HG03432 (cell line): ENCODE data around the gene TSPO.

Source experiments
- ATAC-seq: cut with Tn5 transposase; IDR thresholded peaks from one replicate; pipeline ENCODE4 v1.9.1; 2021; ENCODE audit warnings: mild to moderate bottlenecking, moderate library complexity; ENCODE audit not compliant: unreplicated experiment

Gene TSPO

DNA sequence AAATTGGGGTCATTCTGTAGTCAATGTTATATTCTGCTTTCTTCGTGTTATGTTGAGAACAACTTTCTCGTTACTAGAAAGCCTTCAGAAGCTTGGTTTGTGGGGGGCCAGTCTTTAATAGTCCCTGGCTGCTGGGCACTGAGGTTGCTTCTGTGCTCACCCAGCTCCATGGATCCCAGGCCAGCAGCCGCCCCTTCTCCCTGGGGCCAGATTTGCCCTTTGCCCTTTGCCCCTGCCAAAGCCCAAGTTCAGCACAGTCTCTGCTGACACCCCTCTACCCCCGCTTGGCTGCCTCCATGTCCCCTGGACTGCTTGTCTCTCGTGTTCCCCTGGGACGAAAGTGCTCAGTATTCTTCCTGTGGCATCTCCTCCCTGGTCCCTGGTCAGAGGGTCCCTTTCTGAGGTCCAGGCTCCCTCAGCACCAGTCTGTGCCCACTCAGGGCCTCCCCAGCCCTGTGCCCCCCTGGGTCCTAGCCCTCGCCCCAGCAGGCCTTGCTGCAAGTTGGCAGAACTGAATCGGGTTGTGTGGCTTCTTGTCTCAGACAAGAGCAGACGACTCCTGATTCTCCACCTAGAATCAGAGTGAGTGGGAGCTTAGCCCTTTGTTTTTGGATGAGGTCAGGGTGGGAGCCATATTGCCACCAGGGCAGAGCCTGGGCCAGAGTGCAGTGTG lies 6.7 kb downstream of the TSPO start:
- no peak for ATAC-seq

DNA sequence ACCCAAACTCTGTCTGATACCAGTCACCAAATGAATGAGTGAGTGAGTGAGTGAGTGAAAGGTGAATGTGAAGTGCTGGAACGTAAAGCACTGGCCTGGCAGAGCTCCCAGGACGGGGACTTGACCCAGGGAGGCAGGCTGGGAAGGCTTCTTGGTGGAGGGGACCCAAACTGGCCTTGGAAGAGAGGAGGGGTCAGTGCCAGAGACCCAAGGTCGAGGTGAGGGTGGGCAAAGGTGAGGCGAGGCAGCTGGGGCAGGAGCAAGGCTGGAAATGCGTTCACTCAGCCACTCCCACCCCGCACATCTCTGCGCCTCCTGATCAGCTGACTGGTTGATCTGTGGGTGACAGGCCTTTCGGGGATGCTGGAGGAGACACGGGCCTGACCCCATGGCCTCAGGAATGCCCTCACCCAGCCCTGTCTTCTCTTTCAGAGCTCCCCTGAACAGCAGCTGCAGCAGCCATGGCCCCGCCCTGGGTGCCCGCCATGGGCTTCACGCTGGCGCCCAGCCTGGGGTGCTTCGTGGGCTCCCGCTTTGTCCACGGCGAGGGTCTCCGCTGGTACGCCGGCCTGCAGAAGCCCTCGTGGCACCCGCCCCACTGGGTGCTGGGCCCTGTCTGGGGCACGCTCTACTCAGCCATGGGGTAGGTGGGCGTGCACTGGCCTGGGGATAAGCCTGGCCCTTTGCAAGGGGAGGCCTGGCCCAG lies 7.6 kb downstream of the TSPO start:
- no peak for ATAC-seq

DNA sequence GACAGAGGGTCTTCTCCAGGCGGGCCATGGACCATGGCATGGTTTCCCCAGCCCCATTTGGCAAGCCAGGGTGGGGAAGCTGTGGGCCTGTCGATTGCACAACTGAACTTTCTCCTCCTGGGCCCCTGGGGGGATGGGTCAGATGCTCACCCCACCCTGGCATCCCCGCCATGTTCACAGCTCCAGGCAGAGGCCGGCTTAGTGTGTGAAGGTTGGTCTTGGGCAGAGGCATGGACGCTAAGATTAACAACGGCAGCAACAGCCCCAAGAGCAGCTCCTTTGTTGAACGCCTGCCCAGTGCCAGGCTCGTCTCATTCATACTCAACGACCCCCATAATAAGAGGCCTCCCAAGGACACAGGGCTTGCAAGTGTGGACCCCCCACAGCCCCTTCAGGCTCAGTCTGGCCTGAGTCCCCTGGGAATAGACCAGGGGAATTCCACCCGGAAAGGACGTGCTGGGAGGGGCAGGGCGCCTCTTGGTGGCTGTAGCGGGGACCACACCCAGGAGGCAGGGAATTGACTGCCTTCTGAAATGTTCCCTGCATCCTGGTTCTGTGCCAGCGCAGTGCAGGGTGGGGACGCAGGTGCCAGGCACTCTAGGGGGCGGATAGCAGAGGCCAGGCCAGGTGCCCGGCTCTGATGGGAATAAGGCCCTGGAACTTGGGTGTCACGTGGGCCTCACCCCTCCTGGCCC lies 8.3 kb downstream of the TSPO start:
- no peak for ATAC-seq

DNA sequence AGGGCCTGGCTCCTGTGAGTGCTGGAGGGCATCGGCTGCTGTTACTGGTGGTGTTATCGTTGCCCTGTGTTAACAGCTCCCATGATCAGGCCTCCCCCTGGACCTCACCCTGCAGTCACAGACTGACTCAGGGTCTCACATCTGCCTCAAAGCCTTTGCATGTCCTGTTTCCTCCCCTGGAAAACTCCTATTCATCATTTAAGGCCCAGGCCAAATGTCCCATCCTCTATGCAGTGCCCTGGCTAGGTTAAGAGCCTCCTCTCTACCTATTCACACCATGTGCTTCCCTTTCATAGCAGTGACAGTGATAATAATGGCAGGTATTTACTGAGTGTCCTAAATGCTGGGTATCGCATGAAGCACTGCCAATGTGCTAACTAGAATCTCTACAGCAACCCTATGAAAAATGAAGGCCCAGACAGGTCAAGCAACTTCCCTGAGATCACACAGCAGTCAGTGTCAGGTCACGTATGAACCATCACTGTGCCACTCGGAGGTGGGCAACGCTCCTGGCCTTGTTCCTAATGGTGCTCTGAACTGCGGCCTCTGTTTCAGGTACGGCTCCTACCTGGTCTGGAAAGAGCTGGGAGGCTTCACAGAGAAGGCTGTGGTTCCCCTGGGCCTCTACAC lies 9.3 kb downstream of the TSPO start:
- no peak for ATAC-seq

DNA sequence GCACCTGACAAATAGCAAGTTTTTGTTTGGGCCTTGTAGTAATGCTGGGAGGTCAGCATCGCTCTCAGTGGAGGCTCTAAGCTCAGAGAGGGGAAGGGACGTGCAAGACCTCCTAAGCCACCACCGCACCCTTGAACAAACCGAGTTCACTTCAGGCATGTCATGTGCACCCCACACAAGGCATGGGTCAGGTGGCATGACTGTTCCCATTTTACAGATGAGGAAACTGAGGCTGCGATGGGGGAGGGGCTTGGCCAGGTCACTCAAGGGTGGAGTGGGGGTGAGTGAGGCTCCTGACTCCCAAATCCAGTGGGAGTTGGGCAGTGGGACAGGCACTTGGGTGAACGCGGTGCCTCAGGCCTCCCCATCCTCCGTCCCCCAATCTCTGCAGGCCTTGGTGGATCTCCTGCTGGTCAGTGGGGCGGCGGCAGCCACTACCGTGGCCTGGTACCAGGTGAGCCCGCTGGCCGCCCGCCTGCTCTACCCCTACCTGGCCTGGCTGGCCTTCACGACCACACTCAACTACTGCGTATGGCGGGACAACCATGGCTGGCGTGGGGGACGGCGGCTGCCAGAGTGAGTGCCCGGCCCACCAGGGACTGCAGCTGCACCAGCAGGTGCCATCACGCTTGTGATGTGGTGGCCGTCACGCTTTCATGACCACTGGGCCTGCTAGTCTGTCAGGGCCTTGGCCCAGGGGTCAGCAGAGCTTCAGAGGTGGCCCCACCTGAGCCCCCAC lies 11.2 kb downstream of the TSPO start:
- no peak for ATAC-seq

DNA sequence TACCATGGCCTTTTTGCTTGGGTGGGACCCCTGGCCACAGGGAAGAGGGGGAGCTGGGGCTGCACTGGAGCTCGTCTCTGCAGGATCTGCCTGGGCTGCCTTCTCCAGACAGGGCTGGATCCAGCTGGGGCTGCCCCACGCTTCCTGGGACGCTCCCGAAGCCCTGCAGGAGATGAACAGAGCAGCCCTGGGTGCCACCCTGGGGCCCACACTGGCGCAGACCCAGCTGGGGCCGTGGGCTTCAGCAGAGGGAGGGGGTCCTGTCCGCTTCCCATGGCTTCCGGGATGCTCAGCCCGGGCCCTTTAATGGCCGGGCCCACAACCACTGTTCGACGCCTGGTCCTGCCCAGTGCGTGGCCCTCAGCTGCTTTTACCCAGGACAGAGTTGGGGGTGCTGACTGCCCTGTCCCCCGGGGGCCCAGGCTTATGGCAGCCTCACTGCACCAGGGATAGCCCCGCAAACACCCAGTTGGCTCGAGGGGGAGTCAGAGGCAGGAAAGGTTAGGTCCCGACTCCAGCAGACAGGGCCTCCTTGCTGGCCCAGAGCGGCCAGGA lies 12.0 kb downstream of the TSPO start:
- ATAC-seq = no peak

DNA sequence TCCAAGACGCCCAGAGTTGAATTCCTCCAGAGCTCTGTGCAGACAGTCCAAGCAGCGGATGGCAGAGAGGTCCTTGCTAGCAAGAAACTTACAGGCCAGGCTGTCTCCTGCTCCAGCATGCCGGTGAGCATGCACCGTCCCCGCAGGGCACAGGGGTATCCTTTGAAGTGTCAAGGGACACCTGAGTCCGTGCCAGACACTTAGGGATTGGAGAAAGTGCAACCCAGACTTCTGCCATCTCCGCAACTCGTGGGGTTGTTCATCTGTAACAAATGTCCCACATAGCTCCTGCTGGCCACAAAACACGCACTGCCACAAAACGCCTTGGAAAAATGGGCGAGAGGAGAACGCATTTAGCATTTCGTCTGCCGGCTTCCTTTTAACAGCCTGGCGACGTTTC lies 13.3 kb downstream of the TSPO start:
- ATAC-seq = no peak

DNA sequence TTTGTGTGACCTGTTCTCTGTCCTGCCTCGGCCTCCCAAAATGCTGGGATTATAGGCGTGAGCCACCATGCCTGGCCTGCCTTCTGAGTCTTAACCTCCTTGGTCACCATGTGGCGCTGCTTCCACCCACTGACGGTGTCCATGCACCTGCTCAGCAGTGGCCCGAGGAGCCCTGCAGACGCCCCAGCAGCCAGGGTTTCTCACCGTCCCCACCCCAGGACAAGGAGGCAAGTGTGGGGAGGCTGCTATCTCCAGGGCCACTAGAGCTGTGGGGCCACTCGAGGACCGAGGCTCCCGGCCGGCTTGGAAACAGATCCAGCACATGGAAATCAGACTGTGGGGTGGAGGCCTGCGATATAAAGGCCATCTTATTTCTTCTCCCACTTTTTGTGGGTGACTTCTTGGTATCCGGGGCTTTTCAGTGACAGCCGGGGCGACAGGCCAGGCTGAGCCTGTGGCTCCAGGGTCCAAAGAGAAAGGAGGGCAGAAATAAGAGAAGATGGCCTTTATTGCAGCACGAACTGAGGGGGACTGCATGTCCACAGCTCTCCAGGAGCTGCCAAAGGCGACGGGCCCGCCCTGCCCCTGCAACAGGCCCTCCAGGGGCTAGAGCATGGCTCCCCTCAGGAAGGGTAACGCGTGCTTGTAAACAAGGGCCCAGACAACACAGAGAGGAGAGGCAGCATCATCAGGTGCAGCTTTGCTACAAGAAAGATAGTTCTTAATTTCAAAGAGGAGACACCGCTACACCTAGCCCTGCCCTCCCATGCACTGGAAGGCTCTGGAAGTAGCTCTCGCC lies 15.0 kb downstream of the TSPO start:
- no peak for ATAC-seq

DNA sequence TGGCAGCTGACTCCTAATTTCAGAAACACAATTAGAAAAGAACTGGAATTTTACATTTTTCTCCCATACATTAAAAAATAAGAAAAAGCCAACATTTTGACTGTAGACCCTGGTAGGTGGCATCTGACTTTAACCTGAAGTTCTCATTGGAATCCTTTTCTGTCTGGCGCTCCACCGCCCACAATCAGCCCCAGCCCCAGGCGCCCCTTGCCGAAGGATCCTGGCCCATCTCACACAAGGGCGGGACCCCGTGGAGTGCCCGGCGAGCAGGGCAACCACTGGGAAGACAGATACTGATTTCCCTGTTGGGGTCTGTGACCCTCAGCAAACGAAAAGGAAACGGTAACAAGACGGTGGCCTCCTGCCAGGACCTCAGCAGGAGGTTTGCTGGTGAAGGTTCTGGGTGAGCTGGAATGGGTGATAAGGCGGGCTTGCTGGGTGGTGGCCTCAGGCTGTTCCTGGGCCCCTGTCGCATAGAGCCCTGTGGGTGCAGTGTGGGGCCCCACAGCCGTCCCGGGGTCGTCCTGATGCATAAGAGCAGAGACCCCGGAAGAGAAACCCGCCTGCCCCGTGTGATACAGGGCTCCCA lies 15.7 kb downstream of the TSPO start:
- ATAC-seq = no peak

DNA sequence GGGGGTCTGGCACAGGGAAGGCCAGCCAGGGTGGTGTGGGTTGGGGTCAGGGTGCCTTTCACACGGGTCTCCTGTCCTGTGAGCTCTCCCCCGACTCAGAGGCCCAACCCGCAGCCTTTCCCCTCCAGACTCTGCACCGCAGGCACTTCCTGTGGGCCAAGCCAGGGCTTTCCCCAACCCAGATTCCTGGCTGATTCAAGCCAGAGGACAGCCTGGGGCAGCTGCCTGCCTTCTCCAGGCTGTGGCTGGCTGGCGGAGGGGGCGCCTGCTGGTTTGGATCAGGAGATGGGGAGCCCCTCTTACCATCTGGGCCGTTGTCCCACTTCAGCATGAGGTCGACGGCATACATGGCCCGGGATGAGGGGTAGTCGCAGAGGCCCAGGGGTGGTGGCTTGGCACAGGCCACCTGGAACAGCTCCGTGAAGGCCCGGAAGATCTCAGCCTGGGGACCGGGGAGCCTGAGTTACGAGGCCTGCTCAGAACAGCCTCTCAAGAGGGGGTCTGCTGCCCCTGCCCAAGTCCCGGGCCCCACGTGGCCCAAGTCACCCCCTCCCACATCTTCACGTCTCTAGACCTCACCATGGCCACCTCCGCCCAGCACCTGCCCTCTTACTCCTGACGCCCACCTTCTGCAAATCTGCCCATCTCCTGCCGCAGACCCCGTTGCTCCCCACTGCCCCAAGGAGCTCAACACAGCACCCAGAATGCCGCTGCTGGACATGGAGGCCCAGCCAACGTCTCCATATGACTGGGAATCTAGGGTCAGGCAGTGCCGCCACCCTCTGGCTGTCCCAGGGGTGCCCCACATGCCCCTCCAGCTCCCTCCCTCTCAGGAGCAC lies 17.3 kb downstream of the TSPO start:
- ATAC-seq = no peak

DNA sequence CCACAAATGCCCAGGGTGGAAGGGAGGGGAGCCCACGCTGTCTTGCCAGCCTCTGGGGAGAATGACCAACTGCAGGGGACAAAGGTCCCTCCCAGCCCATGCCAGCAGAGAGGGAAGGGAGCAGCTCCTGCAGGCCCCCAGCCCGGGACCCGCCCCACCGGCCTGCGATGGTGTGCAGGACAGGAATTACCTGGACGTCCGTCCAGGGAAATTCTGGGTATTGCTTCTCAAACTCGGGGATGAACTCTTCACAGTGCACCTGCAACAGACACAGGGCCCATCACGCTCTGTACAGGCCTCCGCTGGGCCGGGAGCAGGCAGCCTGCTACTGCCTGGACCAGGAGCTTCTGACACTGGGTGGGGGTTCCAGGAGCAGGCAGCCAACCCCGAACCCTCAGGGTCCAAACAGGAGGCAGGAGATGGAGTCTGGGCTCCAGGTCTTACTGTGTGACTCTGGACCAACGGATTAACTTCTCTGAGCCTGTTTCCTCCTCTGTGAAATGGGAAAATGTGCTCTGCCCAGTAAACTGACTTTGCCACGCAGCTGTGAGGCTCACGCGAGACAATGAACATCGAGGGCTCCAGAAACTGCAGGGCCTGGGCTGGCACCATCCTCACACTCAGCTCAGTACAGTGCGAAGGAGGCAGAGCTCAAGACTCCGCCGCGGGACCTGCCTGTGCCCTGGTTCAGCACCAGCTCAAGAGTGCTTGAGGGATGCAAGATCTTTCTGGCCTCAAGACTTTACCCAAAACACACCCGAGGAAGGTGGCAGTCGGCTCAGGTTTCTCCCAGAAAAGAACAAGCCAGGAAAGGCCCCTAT lies 18.2 kb downstream of the TSPO start:
- no peak for ATAC-seq

DNA sequence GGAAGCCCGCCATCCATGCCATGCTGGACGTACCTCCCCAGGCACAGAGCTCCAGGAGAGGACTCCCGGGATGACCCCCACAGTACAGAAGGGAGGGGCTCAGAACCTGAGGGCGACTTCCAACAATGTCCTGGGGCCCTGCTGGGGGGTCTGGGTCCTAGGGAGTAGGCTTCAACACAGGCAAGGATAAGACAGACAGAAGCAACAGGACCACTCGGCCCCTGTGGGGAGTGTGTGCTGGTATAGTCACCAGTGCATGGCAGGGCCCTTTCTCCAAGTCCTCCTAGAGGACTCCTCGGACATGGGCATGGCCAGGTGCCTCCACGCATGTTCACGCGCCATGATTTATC lies 18.7 kb downstream of the TSPO start:
- ATAC-seq = no peak

DNA sequence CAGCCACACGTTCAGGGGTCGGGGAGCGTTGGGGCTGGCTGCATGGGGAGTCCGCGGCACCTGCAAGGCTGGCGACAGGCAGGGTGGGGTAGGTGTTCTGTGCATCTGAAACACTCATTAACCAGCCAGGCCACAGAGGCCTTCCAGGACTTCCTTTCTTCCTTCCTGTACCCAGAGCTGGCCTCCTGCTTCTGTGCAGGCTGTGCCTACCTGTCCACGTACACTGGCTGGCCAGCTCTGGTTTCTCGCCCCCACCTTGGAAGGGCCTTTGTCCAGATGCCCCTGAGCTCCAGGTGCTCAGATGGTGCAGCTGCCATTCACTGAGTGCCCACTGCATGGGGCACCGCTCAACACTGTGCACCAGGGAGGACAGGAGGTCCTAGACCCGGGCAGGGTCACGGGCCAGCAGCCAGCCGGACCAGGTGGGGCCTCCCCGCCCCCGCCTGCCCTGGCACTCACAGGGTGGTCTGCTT lies 19.7 kb downstream of the TSPO start:
- no peak for ATAC-seq

DNA sequence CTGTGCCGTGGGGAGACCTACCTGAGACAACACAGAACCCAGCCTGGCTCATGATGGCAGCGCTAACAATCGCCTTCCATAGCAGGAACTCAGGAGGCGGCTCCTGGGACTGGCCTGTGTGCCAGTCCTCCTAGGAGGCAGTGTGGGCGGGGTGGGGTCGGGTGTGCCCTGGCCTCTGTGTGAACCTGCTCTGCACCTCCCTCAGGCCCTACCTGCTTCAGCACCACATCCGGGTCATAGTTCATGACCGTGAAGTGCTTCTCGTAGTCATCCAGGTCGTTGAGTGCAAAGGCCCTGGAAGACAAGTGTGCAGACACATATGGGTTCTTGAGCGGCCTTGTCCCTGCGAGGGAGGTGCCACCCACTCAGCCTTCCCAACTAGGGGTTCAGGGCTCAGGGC lies 20.2 kb downstream of the TSPO start:
- ATAC-seq = no peak

DNA sequence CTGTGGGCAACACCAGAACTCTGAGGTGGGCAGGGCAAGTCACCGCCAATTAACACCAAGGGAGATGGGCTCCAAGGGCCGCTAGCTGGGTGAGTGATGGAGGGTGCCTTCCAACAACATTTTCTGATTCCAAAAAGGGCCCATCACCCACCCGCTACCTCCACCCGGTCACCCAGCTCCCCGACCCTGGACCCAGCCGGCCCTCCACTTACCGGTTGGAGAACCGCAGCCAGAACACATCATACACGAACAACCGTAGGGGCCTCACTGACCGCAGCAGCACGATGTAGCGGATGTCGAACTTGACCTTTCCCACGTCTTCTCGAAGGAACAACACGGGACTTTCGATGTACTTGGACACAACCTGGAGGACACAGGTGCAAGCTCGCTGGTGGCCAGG lies 20.8 kb downstream of the TSPO start:
- no peak for ATAC-seq

DNA sequence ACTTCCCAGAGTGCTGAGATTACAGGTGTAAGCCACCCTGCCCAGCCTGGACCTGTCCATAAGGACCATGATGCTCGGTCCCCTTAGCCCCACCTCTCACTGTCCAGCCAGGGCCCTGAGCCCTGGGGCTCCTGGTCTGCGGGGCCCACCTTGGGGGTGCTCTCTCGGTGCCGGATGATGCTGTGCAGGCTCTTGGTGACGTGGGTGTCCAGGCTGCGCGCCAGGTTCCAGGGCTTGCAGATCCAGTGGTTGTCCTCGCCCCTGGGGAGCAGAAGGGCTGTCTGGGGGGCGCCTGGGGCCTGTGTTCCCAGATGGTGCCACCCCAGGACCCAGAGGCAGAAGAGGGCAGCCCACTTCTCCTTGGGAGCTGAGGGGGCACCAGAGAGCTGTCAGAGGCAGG lies 22.2 kb downstream of the TSPO start:
- no peak for ATAC-seq

DNA sequence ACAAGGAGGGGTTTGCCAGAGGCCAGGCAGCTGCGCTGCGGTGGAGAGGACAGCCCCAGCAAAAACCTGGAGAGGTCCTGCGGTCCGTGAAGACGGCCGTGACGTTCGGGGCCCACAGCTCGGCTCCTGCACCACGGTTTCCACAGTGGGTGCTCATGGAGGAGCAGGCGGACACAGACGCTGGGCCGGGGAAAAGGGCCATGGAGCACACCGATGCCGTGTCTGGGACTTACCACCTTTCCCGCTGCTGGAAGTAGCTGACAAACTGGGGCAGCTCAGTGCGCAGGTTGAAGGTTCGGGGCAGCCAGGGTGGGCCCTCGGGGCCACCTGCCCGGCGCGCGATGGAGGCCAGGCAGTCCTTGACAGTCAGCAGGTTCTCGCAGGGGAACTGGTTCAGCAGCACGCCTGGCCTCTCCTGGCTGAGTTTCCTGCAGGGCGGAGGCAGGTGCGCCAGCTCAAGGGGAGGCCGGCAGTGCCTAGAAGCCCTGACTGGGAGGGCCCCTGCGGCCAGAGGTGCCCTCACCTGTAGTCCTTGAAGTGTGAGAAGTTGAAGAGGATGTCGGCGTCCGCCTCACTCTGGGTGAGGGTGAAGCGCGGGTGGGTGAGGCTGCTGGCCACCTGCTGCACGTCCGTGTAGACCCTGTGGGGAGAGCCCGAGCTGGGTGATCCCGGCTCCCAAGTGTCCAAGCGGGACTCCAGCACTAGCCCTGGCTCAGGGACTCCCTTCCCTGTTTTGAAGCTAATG lies 22.8 kb downstream of the TSPO start:
- no peak for ATAC-seq
